Measurements from ENCODE around the gene CDH4.

Gene CDH4

DNA sequence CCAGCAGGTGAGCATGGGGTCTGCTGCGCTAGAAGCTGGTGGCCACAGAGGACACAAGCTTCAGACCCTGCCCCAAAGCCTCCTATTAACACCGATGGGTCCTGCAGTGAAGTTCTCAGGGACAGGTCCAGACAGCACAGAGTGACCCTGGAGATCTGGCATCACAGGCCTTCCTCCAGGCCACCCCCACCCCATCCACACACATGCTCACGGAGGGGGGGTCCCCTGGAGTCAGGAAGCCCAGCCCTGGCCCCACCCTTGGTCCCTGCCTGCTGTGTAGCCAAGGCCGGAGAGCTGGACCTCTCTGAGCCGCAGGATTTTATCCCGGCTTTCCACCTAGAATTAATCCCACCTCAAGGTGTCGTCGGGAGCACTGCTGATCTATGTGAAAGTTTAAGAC, 646.3 kb downstream of the CDH4 start:
- no peak for DNase-seq

- no peak for DNase-seq
These were observed 648.2 kb downstream of the CDH4 start for GRCh38 chr20:61900011-61900944.

GRCh38 chr20:61900945-61901293, 648.9 kb downstream of the CDH4 start:
- DNase-seq: no peak

- DNase-seq: no peak
These were observed 649.5 kb downstream of the CDH4 start for GRCh38 chr20:61901392-61902220.

- DNase-seq: no peak
These were observed 650.3 kb downstream of the CDH4 start for GRCh38 chr20:61902221-61902869.

- no peak for DNase-seq
These were observed 651.7 kb downstream of the CDH4 start for GRCh38 chr20:61903575-61904340.

GRCh38 chr20:61904456-61904855, 652.4 kb downstream of the CDH4 start:
- DNase-seq: no peak

GRCh38 chr20:61905781-61906523, 653.9 kb downstream of the CDH4 start:
- DNase-seq: no peak

DNA sequence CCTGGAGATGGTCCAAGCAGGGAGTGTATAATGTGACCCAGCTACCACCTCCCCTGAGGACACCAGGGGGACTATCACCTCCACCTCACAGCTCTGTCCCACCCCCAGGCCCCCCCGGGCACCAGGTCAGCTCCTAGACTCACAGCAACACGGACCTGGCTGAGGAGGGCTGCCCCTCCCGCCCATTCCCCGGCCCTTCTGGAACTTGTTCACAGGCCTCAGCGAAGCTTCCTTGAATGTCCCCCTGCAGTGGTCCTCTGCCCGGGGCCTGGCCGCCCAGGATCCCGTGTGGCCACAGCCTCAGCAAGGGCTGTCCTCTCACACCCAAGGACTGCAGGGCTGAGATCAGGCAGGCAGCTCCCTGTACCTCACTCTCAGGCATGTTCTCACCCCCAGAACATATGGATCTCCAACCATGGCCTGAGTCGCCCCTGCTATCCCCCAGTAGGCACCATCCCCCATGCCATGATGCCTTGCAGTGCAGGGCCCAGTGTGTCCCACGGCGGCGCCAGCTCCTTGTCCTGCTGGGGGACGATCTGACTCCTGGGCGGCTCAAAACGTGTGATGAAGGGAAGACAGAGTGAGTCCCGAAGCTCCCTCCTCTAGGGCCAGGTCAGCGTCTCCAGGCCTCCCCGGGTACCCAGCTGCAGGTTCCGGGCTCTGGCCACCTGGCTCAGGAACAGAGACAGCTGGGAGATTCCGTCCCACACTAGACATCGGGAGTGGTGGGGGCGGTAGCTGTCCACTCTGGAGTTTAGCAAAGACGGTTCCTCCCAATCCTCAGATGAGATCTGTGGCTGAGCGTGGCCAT, 655.2 kb downstream of the CDH4 start:
- DNase-seq: no peak

GRCh38 chr20:61908057-61909026, 656.3 kb downstream of the CDH4 start:
- no peak for DNase-seq

DNA sequence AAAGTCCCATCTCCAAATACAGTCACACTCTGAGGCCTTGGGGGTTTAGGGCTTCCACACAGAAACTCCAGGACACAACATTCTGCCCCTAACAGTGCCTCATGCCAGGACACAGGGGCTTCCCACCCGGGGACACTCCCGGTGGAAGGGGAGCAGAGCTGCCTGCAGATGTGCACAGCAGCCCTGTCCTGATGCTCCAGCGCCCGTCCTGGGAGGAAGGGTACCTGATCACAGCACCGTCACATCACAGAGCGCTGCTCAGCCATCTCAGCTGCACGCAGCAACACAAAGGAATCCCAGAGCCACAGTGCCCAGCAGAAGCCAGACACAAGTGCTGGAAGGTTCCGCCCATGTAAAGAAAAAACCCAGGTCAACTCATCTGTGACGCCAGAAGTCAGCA, 657.0 kb downstream of the CDH4 start:
- no peak for DNase-seq

DNA sequence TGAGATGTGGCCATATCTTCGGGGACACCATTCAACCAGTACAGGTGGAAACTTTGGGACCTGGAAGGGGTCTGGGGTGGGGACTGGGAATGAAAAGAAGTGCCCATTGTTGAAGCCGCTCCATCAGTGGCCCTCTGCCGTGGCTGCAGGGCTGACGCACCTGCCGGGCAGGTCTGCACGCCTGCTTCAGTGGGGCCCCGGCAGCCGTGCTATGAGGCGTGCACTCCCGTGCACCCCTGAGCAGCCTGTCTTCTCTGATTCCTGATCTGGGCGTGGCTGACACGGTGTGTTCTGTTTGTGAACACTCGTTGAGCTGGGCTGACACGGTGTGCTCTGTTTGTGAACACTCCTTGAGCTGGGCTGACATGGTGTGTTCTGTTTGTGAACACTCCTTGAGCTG, 657.8 kb downstream of the CDH4 start:
- DNase-seq: no peak

GRCh38 chr20:61911824-61912223, 659.8 kb downstream of the CDH4 start:
- DNase-seq: no peak

DNA sequence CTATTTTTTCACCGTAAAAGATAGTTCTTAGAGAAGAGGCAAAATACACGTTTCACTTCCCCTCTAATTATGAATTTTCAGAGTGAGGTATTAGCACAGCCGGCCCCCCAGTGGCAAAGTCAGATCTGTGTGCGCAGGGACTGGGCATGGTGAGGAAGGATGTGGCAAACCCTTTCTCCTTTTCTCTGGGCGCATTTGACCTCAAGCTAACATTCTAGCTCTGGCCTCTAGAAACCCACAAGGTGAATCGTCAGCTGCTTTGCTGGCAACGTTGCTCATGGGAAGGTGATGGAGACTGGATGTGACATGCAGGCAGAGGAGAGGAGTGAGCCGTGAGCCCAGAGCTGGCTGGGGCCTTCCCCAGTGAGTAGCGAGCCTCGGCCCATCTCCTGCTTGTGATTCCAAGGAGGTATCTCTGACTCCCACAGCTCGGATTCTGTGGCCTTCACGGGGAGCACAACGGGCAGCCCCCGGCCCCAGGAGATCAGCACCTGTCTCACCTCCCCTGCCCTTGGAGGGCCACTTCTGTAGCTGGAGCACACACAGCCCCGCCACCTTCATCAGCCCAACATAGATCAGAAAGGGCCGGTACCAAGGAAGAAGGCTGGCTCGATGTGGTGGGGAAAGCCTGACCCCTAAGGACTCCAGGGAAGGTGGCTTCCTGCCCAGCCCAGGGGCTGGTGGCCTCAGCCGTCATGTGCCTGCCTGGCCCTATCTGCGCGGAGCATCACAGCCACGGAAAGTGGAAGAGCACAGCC, 660.8 kb downstream of the CDH4 start:
- no peak for DNase-seq

GRCh38 chr20:61913423-61914225, 661.6 kb downstream of the CDH4 start:
- DNase-seq: no peak

DNA sequence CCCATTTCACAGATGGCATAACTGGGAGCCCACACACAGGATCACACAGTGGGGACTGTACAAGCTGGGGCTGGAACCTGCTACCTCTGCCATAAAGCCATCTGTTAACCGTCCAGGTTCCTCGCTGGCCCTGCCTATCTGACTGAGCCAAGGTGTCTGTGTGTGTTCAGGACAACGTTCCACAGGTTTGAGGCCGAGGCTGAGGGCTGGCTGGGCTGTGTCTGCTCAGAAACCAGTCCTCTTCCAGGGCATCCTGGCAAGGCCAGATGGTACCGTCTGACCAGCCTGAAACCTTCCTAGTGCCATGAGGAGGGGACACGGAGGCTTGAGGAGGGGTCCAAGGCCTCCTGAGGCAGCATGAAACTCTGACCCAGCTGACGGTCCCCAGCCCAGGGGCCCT, 663.0 kb downstream of the CDH4 start:
- DNase-seq: no peak

GRCh38 chr20:61916318-61916891, 664.3 kb downstream of the CDH4 start:
- DNase-seq: no peak

Measured in KG1 (cell line).